ENCODE results near the gene SLC25A21.

SLC25A21 gene

GRCh38 chr14:36751920-36752319 lies 420.5 kb downstream of the SLC25A21 start:
- H3K36me3 Mint-ChIP-seq: no peaks in the 10 kb centered on the region
- no peak overlapping the region for H3K4me3 Mint-ChIP-seq
- DNase-seq (no peak), ATAC-seq (replicated peaks) (no peak)
- H3K27ac Mint-ChIP-seq: no peak overlapping the region
- H3K4me1 Mint-ChIP-seq: no peaks in the 10 kb centered on the region
- peaks cover 5 to 9% of the 10 kb centered on the region in 2 donors for H3K9me3 Mint-ChIP-seq
- no peaks in the 10 kb centered on the region for H3K27me3 Mint-ChIP-seq

GRCh38 chr14:36751106-36751505 lies 421.3 kb downstream of the SLC25A21 start:
- Mint-ChIP-seq H3K4me3 (no peak overlapping the region), H3K4me1 (no peaks in the 10 kb centered on the region), H3K27me3 (no peaks in the 10 kb centered on the region), H3K36me3 (no peaks in the 10 kb centered on the region), H3K27ac (no peak overlapping the region), H3K9me3 (peaks cover 7 to 13% of the 10 kb centered on the region in 2 donors)
- DNase-seq (no peak), ATAC-seq (replicated peaks) (no peak)

- Mint-ChIP-seq H3K4me3 (no peak overlapping the region), H3K27ac (no peak overlapping the region), H3K9me3 (peaks cover 7 to 10% of the 10 kb centered on the region in 2 donors), H3K27me3 (no peaks in the 10 kb centered on the region), H3K4me1 (no peaks in the 10 kb centered on the region), H3K36me3 (no peaks in the 10 kb centered on the region)
- DNase-seq (no peak), ATAC-seq (replicated peaks) (no peak)
These were observed 422.2 kb downstream of the SLC25A21 start for GRCh38 chr14:36750244-36750643.

- Mint-ChIP-seq H3K27me3 (no peaks in the 10 kb centered on the region), H3K4me3 (no peak overlapping the region), H3K27ac (no peak overlapping the region), H3K4me1 (no peaks in the 10 kb centered on the region), H3K9me3 (peaks cover 12 to 14% of the 10 kb centered on the region in 2 donors), H3K36me3 (no peaks in the 10 kb centered on the region)
- DNase-seq (no peak), ATAC-seq (replicated peaks) (no peak)
These were observed 423.7 kb downstream of the SLC25A21 start for GRCh38 chr14:36748610-36749213.

- Mint-ChIP-seq H3K27me3 (no peaks in the 10 kb centered on the region), H3K27ac (no peak overlapping the region), H3K4me1 (no peaks in the 10 kb centered on the region), H3K36me3 (no peaks in the 10 kb centered on the region), H3K9me3 (peaks cover 11 to 14% of the 10 kb centered on the region in 2 donors), H3K4me3 (no peak overlapping the region)
- DNase-seq (no peak), ATAC-seq (replicated peaks) (no peak)
These were observed 424.8 kb downstream of the SLC25A21 start for GRCh38 chr14:36747411-36748184.

- no peaks in the 10 kb centered on the region for H3K27me3 Mint-ChIP-seq
- no peak for ATAC-seq (replicated peaks)
- no peaks in the 10 kb centered on the region for H3K4me1 Mint-ChIP-seq
- no peak for DNase-seq
- H3K27ac Mint-ChIP-seq: no peak overlapping the region
- no peaks in the 10 kb centered on the region for H3K36me3 Mint-ChIP-seq
- H3K4me3 Mint-ChIP-seq: no peak overlapping the region
- H3K9me3 Mint-ChIP-seq: peaks cover 11 to 18% of the 10 kb centered on the region in 2 donors
These were observed 425.5 kb downstream of the SLC25A21 start for GRCh38 chr14:36746872-36747271.

GRCh38 chr14:36741858-36742257 lies 430.5 kb downstream of the SLC25A21 start:
- ATAC-seq (replicated peaks): no peak
- H3K27ac Mint-ChIP-seq: no peak overlapping the region
- no peaks in the 10 kb centered on the region for H3K36me3 Mint-ChIP-seq
- no peaks in the 10 kb centered on the region for H3K27me3 Mint-ChIP-seq
- no peak for DNase-seq
- no peak overlapping the region for H3K4me3 Mint-ChIP-seq
- H3K4me1 Mint-ChIP-seq: no peaks in the 10 kb centered on the region
- H3K9me3 Mint-ChIP-seq: peaks cover 11 to 18% of the 10 kb centered on the region in 2 donors

- no peaks in the 10 kb centered on the region for H3K36me3 Mint-ChIP-seq
- H3K9me3 Mint-ChIP-seq: peaks cover under 1 to 7% of the 10 kb centered on the region in 2 donors
- H3K4me3 Mint-ChIP-seq: no peak overlapping the region
- DNase-seq (no peak), ATAC-seq (replicated peaks) (no peak)
- no peaks in the 10 kb centered on the region for H3K27me3 Mint-ChIP-seq
- H3K27ac Mint-ChIP-seq: no peak overlapping the region
- no peaks in the 10 kb centered on the region for H3K4me1 Mint-ChIP-seq
These were observed 434.1 kb downstream of the SLC25A21 start for GRCh38 chr14:36738269-36738668.

- Mint-ChIP-seq H3K4me3 (no peak overlapping the region), H3K27ac (no peak overlapping the region), H3K27me3 (peaks cover 0 to 3% of the 10 kb centered on the region in 2 donors), H3K36me3 (no peaks in the 10 kb centered on the region), H3K9me3 (peaks cover 0 to 1% of the 10 kb centered on the region in 2 donors), H3K4me1 (no peaks in the 10 kb centered on the region)
- no peak for ATAC-seq (replicated peaks)
- no peak for DNase-seq
These were observed 446.3 kb downstream of the SLC25A21 start for GRCh38 chr14:36726128-36726527.

- DNase-seq (no peak), ATAC-seq (replicated peaks) (no peak)
- H3K36me3 Mint-ChIP-seq: no peaks in the 10 kb centered on the region
- H3K4me1 Mint-ChIP-seq: no peaks in the 10 kb centered on the region
- H3K27me3 Mint-ChIP-seq: peaks cover 0 to 3% of the 10 kb centered on the region in 2 donors
- no peak overlapping the region for H3K4me3 Mint-ChIP-seq
- no peak overlapping the region for H3K27ac Mint-ChIP-seq
- H3K9me3 Mint-ChIP-seq: peaks cover 0 to 1% of the 10 kb centered on the region in 2 donors
These were observed 448.2 kb downstream of the SLC25A21 start for GRCh38 chr14:36724162-36724561.

GRCh38 chr14:36723530-36723929 lies 448.9 kb downstream of the SLC25A21 start:
- H3K27ac Mint-ChIP-seq: no peak overlapping the region
- ATAC-seq (replicated peaks): no peak
- peaks cover 0 to 3% of the 10 kb centered on the region in 2 donors for H3K27me3 Mint-ChIP-seq
- H3K4me3 Mint-ChIP-seq: no peak overlapping the region
- DNase-seq: no peak
- peaks cover 0 to 1% of the 10 kb centered on the region in 2 donors for H3K9me3 Mint-ChIP-seq
- no peaks in the 10 kb centered on the region for H3K36me3 Mint-ChIP-seq
- H3K4me1 Mint-ChIP-seq: no peaks in the 10 kb centered on the region

- DNase-seq (no peak), ATAC-seq (replicated peaks) (no peak)
- Mint-ChIP-seq H3K27me3 (peaks cover 0 to 3% of the 10 kb centered on the region in 2 donors), H3K9me3 (peaks cover 0 to 1% of the 10 kb centered on the region in 2 donors), H3K27ac (no peak overlapping the region), H3K36me3 (no peaks in the 10 kb centered on the region), H3K4me3 (no peak overlapping the region), H3K4me1 (no peaks in the 10 kb centered on the region)
These were observed 450.5 kb downstream of the SLC25A21 start for GRCh38 chr14:36721877-36722276.

GRCh38 chr14:36720657-36721056 lies 451.7 kb downstream of the SLC25A21 start:
- H3K9me3 Mint-ChIP-seq: peaks cover 0 to 1% of the 10 kb centered on the region in 2 donors

GRCh38 chr14:36719823-36720222 lies 452.6 kb downstream of the SLC25A21 start:
- ATAC-seq (replicated peaks): no peak
- no peaks in the 10 kb centered on the region for H3K4me1 Mint-ChIP-seq
- peaks cover 0 to 3% of the 10 kb centered on the region in 2 donors for H3K27me3 Mint-ChIP-seq
- no peak for DNase-seq
- H3K4me3 Mint-ChIP-seq: no peak overlapping the region
- H3K27ac Mint-ChIP-seq: no peak overlapping the region
- H3K9me3 Mint-ChIP-seq: peaks cover 0 to 1% of the 10 kb centered on the region in 2 donors
- H3K36me3 Mint-ChIP-seq: no peaks in the 10 kb centered on the region

More at GRCh38 chr14:36720657-36721056, 451.7 kb downstream of the SLC25A21 start:
- Mint-ChIP-seq H3K27ac (no peak overlapping the region), H3K4me1 (no peaks in the 10 kb centered on the region), H3K36me3 (no peaks in the 10 kb centered on the region), H3K4me3 (no peak overlapping the region), H3K27me3 (peaks cover 0 to 3% of the 10 kb centered on the region in 2 donors)
- no peak for DNase-seq
- ATAC-seq (replicated peaks): no peak

- ATAC-seq (replicated peaks): no peak
- peaks cover 0 to 1% of the 10 kb centered on the region in 2 donors for H3K9me3 Mint-ChIP-seq
- no peak overlapping the region for H3K27ac Mint-ChIP-seq
- no peak overlapping the region for H3K4me3 Mint-ChIP-seq
- H3K4me1 Mint-ChIP-seq: no peaks in the 10 kb centered on the region
- H3K36me3 Mint-ChIP-seq: no peaks in the 10 kb centered on the region
- no peak for DNase-seq
- H3K27me3 Mint-ChIP-seq: peaks cover 0 to 3% of the 10 kb centered on the region in 2 donors
These were observed 454.2 kb downstream of the SLC25A21 start for GRCh38 chr14:36718216-36718615.

Measured in stimulated activated naive B cell treated with anti-CD40 and anti-IgM and Interleukin-4, amounts not matched to agents 10 μg/mL and 1 μg/mL and 100 μg/mL, for 72 hours (primary cell).